Stimulated activated CD4-positive, alpha-beta T cell treated with anti-CD3 and anti-CD28 coated beads, TNF-alpha, amount 100 ng/mL, for 4 hours (primary cell): ENCODE data around the gene MUC3A.
"Not testable (repeated sequence)": the region's sequence is repeated elsewhere in the genome, so short reads cannot be mapped to it uniquely, and the experiment has no call there.

Experiments used
- DNase-seq, 3 experiments: peaks; one replicate each; pipeline ENCODE4 v3.0.0-alpha.2; 2020; ENCODE audit warnings: low read depth in 3 of 3

MUC3A gene

GRCh38 chr7:100949227-100949932, at the start of gene MUC3A:
TSS of gene MUC3A (plus strand) at chr7:100949534. CDS start at chr7:100949625, 91 bp downstream.
- no peak for DNase-seq

GRCh38 chr7:100900978-100901377, 48.4 kb upstream of the MUC3A start:
- no peak for DNase-seq

DNA sequence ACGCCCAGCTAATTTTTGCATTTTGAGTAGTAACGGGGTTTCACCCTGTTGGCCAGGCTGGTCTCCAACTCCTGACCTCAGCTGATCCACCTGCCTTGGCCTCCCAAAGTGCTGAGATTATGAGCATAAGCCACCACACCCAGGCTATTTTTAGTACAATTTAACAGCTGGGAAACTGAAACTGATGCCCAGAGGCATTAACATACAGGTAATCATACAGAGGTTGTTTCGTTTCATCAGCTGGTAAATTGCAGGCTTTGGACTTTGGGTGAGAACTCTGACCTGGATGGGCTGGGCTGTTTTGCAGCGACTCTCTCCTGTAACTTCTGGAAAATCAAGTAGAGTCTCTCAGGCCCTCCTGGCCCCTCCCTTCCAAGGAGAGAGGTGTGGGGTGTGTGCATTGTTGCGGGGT, 47.4 kb upstream of the MUC3A start:
- no peak for DNase-seq

GRCh38 chr7:100902638-100903037, 46.7 kb upstream of the MUC3A start:
- DNase-seq, result no peak

DNA sequence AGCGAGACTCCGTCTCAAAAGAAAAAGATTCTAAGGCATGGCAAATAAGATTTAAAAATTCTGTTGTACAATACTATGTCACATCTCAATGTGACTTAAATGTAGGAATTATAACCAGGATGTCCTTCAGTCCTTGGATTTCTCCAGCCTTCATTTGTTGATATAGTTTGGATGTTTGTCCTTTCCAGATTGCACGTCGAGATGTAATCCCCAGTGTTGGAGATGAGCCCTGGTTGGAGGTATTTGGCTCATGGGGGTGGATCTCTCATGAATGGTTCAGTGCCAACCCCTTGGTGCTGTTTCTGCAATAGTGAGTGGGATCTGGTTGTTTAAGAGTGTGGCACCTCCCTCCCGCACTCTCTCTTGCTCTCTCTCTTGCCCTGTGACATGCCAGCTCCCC, 40.8 kb upstream of the MUC3A start:
- DNase-seq, result no peak

GRCh38 chr7:100910443-100910842, 38.9 kb upstream of the MUC3A start:
- not testable (repeated sequence) for DNase-seq

- no peak for DNase-seq
Measured at GRCh38 chr7:100911484-100911883, 37.9 kb upstream of the MUC3A start.

DNA sequence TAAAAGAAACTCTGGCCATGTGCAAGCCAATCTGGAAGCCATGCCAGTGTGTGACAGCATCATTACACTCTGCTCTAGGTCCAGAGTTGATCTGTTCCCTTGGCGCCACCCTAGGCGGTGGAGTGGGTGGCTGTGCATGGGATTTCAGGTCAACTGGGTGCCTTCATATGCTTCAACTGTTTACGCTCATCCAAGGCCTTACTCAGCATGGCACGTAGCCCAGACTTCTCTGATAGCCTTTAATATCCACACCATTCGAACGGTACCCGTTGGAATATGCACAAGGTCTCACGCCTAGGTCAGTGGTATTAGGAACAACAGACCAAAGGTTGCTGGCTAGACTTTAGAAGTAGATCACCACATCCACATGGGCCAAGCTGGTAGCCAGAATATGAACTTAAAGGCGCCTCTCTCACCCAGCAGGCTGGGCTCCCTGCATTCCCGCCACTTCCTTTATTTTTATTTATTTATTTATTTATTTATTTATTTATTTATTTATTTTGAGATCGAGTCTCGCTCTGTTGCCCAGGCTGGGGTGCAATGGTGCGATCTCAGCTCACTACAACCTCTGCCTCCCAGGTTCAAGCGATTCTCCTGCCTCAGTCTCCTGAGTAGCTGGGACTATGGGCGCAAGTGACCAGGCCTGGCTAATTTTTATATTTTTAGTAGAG, 35.0 kb upstream of the MUC3A start:
- no peak for DNase-seq

- no peak for DNase-seq
Measured at GRCh38 chr7:100914879-100915447, 34.4 kb upstream of the MUC3A start.

DNA sequence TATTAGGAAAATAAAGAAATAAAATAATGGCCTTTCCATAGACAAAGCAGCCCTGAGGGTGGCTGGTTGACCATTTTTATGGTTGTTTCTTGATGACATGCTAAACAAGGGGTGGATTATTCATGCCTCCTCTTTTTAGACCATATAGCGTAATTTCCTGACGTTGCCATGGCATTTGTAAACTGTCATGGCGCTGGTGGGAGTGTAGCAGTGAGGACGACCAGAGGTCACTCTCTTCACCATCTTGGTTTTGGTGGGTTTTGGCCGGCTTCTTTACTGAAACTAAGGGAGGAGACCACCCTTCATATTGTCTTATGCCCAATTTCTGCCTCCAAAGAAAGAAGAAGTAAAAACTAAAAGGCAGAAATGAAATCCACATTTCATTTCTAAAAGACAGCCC, 30.0 kb upstream of the MUC3A start:
- DNase-seq, result not testable (repeated sequence)

DNA sequence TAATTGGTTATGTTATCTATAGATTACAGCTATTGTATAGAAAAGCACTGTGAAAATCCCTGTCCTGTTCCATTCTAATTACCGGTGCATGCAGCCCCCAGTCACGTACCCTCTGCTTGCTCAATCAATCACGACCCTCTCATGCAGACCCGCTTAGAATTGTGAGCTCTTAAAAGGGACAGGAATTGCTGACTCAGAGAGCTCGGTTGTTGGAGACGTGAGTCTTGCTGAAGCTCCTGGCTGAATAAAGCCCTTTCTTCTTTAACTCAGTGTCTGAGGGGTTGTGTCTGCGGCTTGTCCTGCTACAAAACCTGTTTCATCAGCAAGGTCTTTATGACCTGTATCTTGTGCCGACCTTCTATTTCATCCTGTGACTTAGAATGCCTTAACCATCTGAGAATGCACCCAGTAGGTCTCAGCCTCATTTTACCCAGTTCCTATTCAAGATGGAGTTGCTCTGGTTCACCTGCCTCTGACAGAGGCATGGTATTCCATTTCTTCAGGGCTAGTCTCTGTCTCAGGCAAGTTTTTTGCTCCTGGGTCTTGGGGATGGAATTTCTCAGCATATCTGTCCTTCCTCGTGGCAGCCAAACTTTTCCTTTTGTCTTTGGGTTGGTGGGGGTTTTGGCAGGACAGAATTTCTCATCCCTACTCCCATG, 29.4 kb upstream of the MUC3A start:
- DNase-seq, result not testable (repeated sequence)

DNA sequence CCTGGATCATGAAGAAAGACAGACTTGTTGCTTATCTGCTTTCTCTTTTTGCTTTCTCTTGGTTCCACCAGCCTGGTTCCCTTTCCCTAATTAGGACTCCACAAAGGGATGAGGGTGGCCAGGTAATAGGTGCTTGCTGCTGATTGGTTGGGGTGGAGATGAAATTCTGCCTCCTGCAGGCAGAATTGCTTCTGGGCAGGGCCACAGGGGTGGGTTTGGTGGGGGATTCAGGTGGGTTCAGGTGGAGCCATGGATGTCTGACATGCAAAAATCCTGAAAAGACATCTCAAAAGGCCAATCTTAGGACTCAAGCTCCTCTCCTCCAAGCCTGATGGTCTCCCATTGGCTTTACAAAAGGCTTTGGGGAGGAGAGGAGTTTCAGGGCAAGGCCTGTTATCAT, 28.3 kb upstream of the MUC3A start:
- no peak for DNase-seq

GRCh38 chr7:100923616-100924015, 25.7 kb upstream of the MUC3A start:
- DNase-seq, result not testable (repeated sequence)

DNA sequence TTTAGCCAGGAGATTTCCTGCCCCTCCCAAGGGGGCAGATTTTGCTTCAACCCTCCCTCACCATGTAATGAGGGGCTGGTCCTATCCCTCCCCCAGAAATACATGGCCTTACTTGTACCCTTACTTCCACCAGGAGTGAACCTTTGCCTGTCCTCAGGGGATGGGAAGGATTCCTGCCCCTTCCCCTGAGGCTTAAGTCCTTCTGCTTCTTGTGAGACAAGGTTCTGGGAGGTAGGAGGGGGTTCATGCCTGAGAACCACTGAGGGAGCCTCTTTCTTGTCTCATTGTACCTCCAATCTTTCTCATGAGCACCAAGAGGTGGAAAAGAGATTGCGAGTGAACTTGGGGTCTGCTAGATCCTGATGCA, 19.5 kb upstream of the MUC3A start:
- no peak for DNase-seq

DNA sequence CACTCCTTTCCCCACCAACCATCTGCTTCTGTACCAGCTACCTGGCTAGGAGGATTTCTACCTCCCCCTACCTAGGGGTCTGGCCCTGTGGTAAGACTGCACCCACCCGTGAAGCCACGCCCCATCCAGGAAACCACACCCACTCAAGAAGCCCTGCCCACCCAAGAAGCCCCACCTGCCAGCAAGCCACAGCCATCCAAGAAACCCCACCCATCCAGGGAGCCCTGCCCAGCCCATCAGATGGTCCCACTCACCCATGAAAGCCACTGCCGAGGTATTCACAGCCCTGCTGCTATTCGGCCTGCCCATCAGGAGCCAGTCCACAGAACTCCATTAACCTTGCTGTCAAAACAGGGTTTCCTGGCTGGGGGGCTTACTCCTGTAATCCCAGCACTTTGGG, 15.6 kb upstream of the MUC3A start:
- DNase-seq, result no peak

- DNase-seq, result not testable (repeated sequence)
Measured at GRCh38 chr7:100935381-100935780, 14.0 kb upstream of the MUC3A start.

GRCh38 chr7:100936167-100936566, 13.2 kb upstream of the MUC3A start:
- DNase-seq, result not testable (repeated sequence)

DNA sequence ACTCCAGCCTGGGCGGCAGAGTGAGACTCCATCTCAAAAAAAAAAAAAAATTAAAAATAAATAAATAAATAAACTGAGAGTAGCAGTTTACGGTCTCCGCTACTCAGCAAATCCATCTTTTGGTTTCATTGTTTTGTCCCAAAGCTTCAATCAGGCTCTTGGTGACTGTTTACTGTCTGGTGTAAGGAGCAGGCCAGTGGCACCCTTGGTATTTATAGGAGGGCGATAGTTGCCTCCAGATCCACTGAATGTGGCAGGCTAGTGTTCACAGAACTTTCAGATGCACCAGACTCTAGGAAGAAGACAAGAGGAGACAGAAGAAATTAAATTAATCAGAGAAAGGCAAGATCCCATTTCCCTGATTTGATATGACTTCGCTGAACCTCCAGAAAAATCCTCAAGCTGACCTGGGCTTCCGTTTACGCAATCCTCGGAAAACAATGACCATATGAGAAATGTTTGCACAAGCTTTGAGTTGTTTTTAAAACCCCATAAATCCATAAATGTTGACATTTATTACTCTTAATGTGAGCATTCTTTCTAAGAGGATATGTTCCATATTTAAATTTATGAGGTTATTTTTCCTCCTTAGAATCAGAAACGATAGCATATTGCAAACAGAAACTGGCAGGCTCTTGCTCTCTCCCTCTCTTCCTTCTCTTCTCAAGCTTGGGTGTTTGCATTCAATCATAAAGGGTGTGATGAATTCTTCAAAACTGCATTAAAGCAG, 7.1 kb upstream of the MUC3A start:
- no peak for DNase-seq

GRCh38 chr7:100943693-100944092, 5.6 kb upstream of the MUC3A start:
- no peak for DNase-seq

DNA sequence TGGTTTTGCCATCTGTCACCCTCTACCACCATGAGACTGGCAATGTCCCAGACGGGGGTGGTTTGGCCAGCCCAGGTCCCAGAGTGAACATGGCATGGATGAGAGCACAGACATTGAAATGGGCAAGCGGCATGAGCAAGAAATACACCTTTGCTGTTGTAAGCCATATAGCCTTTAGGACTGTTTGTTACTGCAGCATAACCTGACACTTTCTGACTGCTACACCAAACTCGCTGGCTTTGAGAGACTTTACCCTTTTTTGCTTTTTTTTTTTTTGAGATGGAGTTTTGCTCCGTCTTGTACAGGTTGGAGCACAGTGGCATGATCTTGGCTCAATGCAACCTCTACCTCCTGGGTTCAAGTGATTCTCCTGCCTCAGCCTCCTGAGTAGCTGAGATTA, 5.2 kb upstream of the MUC3A start:
- no peak for DNase-seq

GRCh38 chr7:100946111-100946510, 3.2 kb upstream of the MUC3A start:
- no peak for DNase-seq

DNA sequence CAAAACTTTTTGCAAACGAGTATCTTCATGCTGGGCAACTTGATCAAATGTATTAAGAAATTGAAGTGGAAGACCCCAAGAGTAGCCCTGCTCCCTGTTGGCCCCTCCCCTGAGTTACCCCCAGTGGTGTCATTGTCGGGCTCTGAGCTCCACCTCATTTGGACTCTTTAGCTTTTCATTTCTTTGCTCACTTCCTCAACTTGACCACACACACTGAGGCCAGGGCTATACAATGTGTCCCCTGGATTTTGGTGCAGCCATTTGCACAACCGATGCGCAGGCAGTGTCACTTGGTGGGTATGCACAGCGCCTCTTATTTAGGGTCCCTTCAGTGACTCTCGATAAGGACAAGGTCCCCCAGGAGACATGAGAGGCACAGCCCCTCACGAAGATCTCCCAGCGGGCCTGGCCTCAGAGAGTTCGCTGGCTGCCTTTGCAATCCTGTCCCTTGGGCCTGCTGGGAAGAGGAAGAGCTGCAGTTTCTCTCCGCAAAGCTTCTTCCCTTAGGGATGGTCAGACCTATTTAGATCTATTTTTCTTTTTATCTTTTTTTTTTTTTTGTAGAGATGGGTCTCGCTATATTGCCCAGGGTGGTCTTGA, 2.5 kb upstream of the MUC3A start:
- DNase-seq, result no peak
